Activated naive CD8-positive, alpha-beta T cell treated with anti-CD3 and anti-CD28 coated beads, Interleukin-2, amount 50 U/mL, for 16 hours (primary cell): Measurements from ENCODE around the gene MYPOP.
"Not testable (repeated sequence)": the region's sequence is repeated elsewhere in the genome, so short reads cannot be mapped to it uniquely, and the experiment has no call there.

Experiments
- DNase-seq: peaks from one replicate; pipeline ENCODE4 v3.0.0-alpha.2; 2020; ENCODE audit warnings: low read depth, low spot score

The MYPOP gene

GRCh38 chr19:45883586-45883880 lies 18.9 kb downstream of the MYPOP start:
- DNase-seq: no peak

GRCh38 chr19:45882652-45883585 lies 19.5 kb downstream of the MYPOP start:
- DNase-seq: peak; percentile 64

- DNase-seq: no peak
Observed at GRCh38 chr19:45881909-45882528, 20.4 kb downstream of the MYPOP start.

- no peak for DNase-seq
Observed at GRCh38 chr19:45881082-45881908, 21.1 kb downstream of the MYPOP start.

GRCh38 chr19:45879971-45880370 lies 22.4 kb downstream of the MYPOP start:
- no peak for DNase-seq

- no peak for DNase-seq
Observed at GRCh38 chr19:45879055-45879454, 23.4 kb downstream of the MYPOP start.

GRCh38 chr19:45878043-45878794 lies 24.2 kb downstream of the MYPOP start:
- no peak for DNase-seq

GRCh38 chr19:45876411-45877197 lies 25.8 kb downstream of the MYPOP start:
- no peak for DNase-seq

- no peak for DNase-seq
Observed at GRCh38 chr19:45876161-45876410, 26.3 kb downstream of the MYPOP start.

GRCh38 chr19:45874620-45874966 lies 27.8 kb downstream of the MYPOP start:
- no peak for DNase-seq

GRCh38 chr19:45873219-45873772 lies 29.1 kb downstream of the MYPOP start:
- DNase-seq: no peak

GRCh38 chr19:45872095-45872919 lies 30.1 kb downstream of the MYPOP start:
- DNase-seq: no peak

GRCh38 chr19:45870798-45871197 lies 31.6 kb downstream of the MYPOP start:
- DNase-seq: no peak

GRCh38 chr19:45867241-45867640 lies 35.2 kb downstream of the MYPOP start:
- DNase-seq: not testable (repeated sequence)

- no peak for DNase-seq
Observed at GRCh38 chr19:45866400-45867176, 35.8 kb downstream of the MYPOP start.

GRCh38 chr19:45865269-45865948 lies 37.0 kb downstream of the MYPOP start:
- no peak for DNase-seq

- DNase-seq: no peak
Observed at GRCh38 chr19:45864629-45865082, 37.8 kb downstream of the MYPOP start.

GRCh38 chr19:45863840-45864628 lies 38.4 kb downstream of the MYPOP start, which contains the start of gene FOXA3:
Gene FOXA3, plus strand, starts transcription at chr19:45864326. Its CDS starts 131 bp downstream, at chr19:45864457.
- no peak for DNase-seq
